Measurements from ENCODE around the gene MECR. TPM values are rescaled to one million over a fixed set of nuclear protein-coding genes. Genes with fewer than 3 reads are reported as not detected.
"Not testable (repeated sequence)": the region's sequence is repeated elsewhere in the genome, so short reads cannot be mapped to it uniquely, and the experiment has no call there.

Gene MECR
- total RNA-seq, 1 experiment from 2014 or later, result 42.9 TPM

GRCh38 chr1:29152046-29152805 is 78.5 kb downstream of the MECR start:
- POLR2A ChIA-PET, result no interaction called here
- peaks cover 64% of the 10 kb centered on the region for H3K79me2 ChIP-seq (ENCODE audit: insufficient read depth, low read length)

GRCh38 chr1:29150346-29150745 is 80.4 kb downstream of the MECR start:
- POLR2A ChIA-PET; BruUV-seq (replicated peaks); H3K4me3 ChIP-seq (replicated peaks in 1 of 2; ENCODE audit: low read depth in 1 of 2, low read length in 2 of 2); H3K4me1 ChIP-seq (ENCODE audit: control insufficient read depth in 1 of 2, insufficient read depth in 2 of 2, low read length in 2 of 2); H3K9me2 ChIP-seq (ENCODE audit: insufficient read depth); H3K9ac ChIP-seq (ENCODE audit: low read length); DNase-seq (ENCODE audit: low read depth, low spot score); ATAC-seq; H2AFZ ChIP-seq (ENCODE audit: low read depth, low read length, poor library complexity, severe bottlenecking); CTCF ChIA-PET; H3K27ac ChIP-seq (ENCODE audit: low read depth, low read length); H3K9me3 ChIP-seq (ENCODE audit: control insufficient read depth in 1 of 2, insufficient read depth in 1 of 2, low read depth in 1 of 2, low read length in 2 of 2); H3K27me3 ChIP-seq (ENCODE audit: insufficient read depth, low read length); RAD21 ChIA-PET (ENCODE audit: low non-redundant PET in 1 of 2, low total read pairs in 2 of 2, uncharacterized antibody in 2 of 2, unreplicated experiment in 2 of 2); H4K20me1 ChIP-seq (ENCODE audit: insufficient read depth); H3K4me2 ChIP-seq (ENCODE audit: low read length); intact Hi-C loops (cut with micrococcal nuclease): not testable (repeated sequence)
- Histone ChIP-seq H3K36me3 (ENCODE audit: control insufficient read depth in 1 of 2, insufficient read depth in 2 of 2, low read length in 2 of 2) (peaks cover 69 to 73% of the 10 kb centered on the region in 2 experiments), H3K79me2 (ENCODE audit: insufficient read depth, low read length) (peaks cover 46% of the 10 kb centered on the region)

More at GRCh38 chr1:29152046-29152805, 78.5 kb downstream of the MECR start:
- intact Hi-C loops (cut with micrococcal nuclease), result no loop called here
- no peak overlapping the region for H3K9ac ChIP-seq (ENCODE audit: low read length)
- H3K36me3 ChIP-seq (ENCODE audit: control insufficient read depth in 1 of 2, insufficient read depth in 2 of 2, low read length in 2 of 2), result peaks cover 73 to 74% of the 10 kb centered on the region in 2 experiments
- H3K9me2 ChIP-seq (ENCODE audit: insufficient read depth), result no peaks in the 10 kb centered on the region
- no peak overlapping the region for H3K27ac ChIP-seq (ENCODE audit: low read depth, low read length)
- no peaks in the 10 kb centered on the region for H3K9me3 ChIP-seq (ENCODE audit: control insufficient read depth in 1 of 2, insufficient read depth in 1 of 2, low read depth in 1 of 2, low read length in 2 of 2)
- DNase-seq (ENCODE audit: low read depth, low spot score) (no peak), ATAC-seq (no peak)
- TF ChIP-seq SRF (IDR thresholded peaks at IDR 0.05; ENCODE audit: low read depth) (no peak), EZH2phosphoT487 (IDR thresholded peaks at IDR 0.05; ENCODE audit: borderline replicate concordance) (no peak), YY1 (IDR thresholded peaks at IDR 0.05; ENCODE audit: extremely low read depth, insufficient replicate concordance, low read depth, low read length) (no peak), SP1 (IDR thresholded peaks at IDR 0.05; ENCODE audit: low read depth) (no peak), ZBTB33 (IDR thresholded peaks at IDR 0.05; ENCODE audit: extremely low read depth, insufficient replicate concordance, low read length) (no peak), CBX3 (IDR thresholded peaks at IDR 0.05; ENCODE audit: low read depth) (no peak), ELF1 (IDR thresholded peaks at IDR 0.05; ENCODE audit: borderline replicate concordance, low read depth) (no peak), SIN3A (IDR thresholded peaks at IDR 0.05; ENCODE audit: low read depth) (no peak), CEBPB (IDR thresholded peaks at IDR 0.05; ENCODE audit: low read depth) (no peak), TCF7L2 (IDR thresholded peaks at IDR 0.05; ENCODE audit: borderline replicate concordance, extremely low read depth, insufficient read depth, insufficient read length) (no peak)
- CTCF ChIA-PET, result interaction anchor here (1.1 kb wide), 1 partner anchor 28 kb away, joined by 3 read pairs; the partner anchor contains the start of gene TMEM200B
- no TSS peak for BruUV-seq (replicated peaks)
- no peak overlapping the region for H3K4me3 ChIP-seq (replicated peaks in 1 of 2; ENCODE audit: low read depth in 1 of 2, low read length in 2 of 2)
- H2AFZ ChIP-seq (ENCODE audit: low read depth, low read length, poor library complexity, severe bottlenecking), result no peak overlapping the region
- no peaks in the 10 kb centered on the region for H3K27me3 ChIP-seq (ENCODE audit: insufficient read depth, low read length)
- H3K4me1 ChIP-seq (ENCODE audit: control insufficient read depth in 1 of 2, insufficient read depth in 2 of 2, low read length in 2 of 2), result no peaks in the 10 kb centered on the region
- H3K4me2 ChIP-seq (ENCODE audit: low read length), result no peak overlapping the region
- 0 out of 2 replicates have a peak, but pooled peaks cover 8% of the 10 kb centered on the region for H4K20me1 ChIP-seq (ENCODE audit: insufficient read depth)
- RAD21 ChIA-PET (ENCODE audit: low non-redundant PET in 1 of 2, low total read pairs in 2 of 2, uncharacterized antibody in 2 of 2, unreplicated experiment in 2 of 2), result no interaction called here
